SU-DHL-6 (cell line): ENCODE measurements around the gene C10orf71.

ENCODE experiments used
- H2AFZ ChIP-seq: fragments of 200-600 bp; sonication (generic); 2 replicates; pipeline ENCODE4 v1.6.1; 2014; ENCODE audit warnings: low read depth, mild to moderate bottlenecking, moderate library complexity, mixed read lengths, antibody characterized with exemption, low read length; ENCODE audit not compliant: severe bottlenecking
- H3F3A ChIP-seq: fragments of 200-600 bp; shearing (Covaris generic); 2 replicates; pipeline ENCODE4 v1.6.0; 2016; ENCODE audit warnings: antibody characterized with exemption, mild to moderate bottlenecking; ENCODE audit not compliant: insufficient read depth
- H3K27ac ChIP-seq: fragments of 200-600 bp; sonication (generic); 2 replicates; pipeline ENCODE4 v1.5.1; 2016; ENCODE audit warnings: low read depth, mild to moderate bottlenecking, low read length, moderate library complexity, mixed read lengths
- H3K27me3 ChIP-seq: fragments of 200-600 bp; sonication (generic), shearing (Covaris generic); 2 replicates; pipeline ENCODE4 v1.6.0; 2014; ENCODE audit warnings: mild to moderate bottlenecking, low read length
- H3K36me3 ChIP-seq: fragments of 200-600 bp; sonication (generic); 2 replicates; pipeline ENCODE4 v1.6.1; 2014; ENCODE audit warnings: mild to moderate bottlenecking, low read length, mixed read lengths
- H3K4me2 ChIP-seq: fragments of 300-600, 200-600 bp; shearing (Covaris generic), sonication (generic); 2 replicates; pipeline ENCODE4 v1.6.0; 2014; ENCODE audit warnings: low read length, low read depth, mild to moderate bottlenecking; ENCODE audit not compliant: poor library complexity, severe bottlenecking
- H3K4me3 ChIP-seq: fragments of 200-600 bp; sonication (generic); 2 replicates; pipeline ENCODE4 v1.5.1; 2014; ENCODE audit warnings: antibody characterized with exemption, low read length, mild to moderate bottlenecking, mixed read lengths; ENCODE audit not compliant: insufficient read depth, poor library complexity, severe bottlenecking
- H3K79me2 ChIP-seq: fragments of 200-600 bp; sonication (generic); 2 replicates; pipeline ENCODE4 v1.6.1; 2014; ENCODE audit warnings: mild to moderate bottlenecking, low read length, moderate library complexity; ENCODE audit not compliant: insufficient read depth
- H3K9ac ChIP-seq: fragments of 200-600 bp; sonication (generic); 2 replicates; pipeline ENCODE4 v1.7.0; 2014; ENCODE audit warnings: mild to moderate bottlenecking, low read length
- H3K9me2 ChIP-seq: fragments of 200-600 bp; sonication (generic); replicated peaks from 2 replicates; pipeline ENCODE4 v1.6.1; 2014; ENCODE audit warnings: low read length; ENCODE audit not compliant: insufficient read depth
- H3K9me3 ChIP-seq: fragments of 200-600 bp; sonication (generic); 2 replicates; pipeline ENCODE4 v1.6.1; 2014; ENCODE audit warnings: low read length, mixed read lengths; ENCODE audit not compliant: insufficient read depth
- H4K20me1 ChIP-seq: fragments of 200-600 bp; sonication (generic); 2 replicates; pipeline ENCODE4 v1.6.1; 2014; ENCODE audit warnings: low read depth, mild to moderate bottlenecking, antibody characterized with exemption, low read length, moderate library complexity, mixed read lengths
- EZH2phosphoT487 ChIP-seq: fragments of 200-600 bp; sonication (generic), shearing (Covaris generic); conservative IDR thresholded peaks from 2 replicates; pipeline ENCODE4 v1.6.1; 2018; ENCODE audit warnings: mild to moderate bottlenecking, antibody characterized with exemption, low read length, moderate library complexity, mixed read lengths
- TF ChIP-seq, protein P1 (sequence below): fragments of 200-600 bp; sonication (generic); IDR thresholded peaks from one replicate; pipeline ENCODE4 v1.5.1; 2017; ENCODE audit warnings: antibody characterized with exemption, mild to moderate bottlenecking, low read length, moderate library complexity; ENCODE audit not compliant: insufficient read depth, poor library complexity, severe bottlenecking

C10orf71 gene

DNA sequence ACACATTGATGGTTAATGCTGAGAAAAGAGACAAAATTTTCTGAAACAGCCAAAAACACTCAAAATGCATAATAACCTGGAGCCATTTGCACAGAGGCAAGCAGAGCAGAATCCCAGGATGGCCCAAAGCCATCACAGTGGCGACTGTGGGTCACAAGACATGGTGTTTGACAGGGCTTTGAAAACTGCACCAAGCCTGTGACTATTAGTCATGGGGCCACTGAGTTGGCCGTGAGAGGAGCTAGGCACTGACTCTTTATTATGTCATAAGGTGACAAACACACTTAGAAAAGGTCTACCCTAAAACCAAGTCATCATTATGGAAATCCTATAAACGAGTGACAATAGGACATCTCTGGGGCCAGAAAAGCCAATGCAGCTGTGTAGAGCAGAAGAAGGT is 73.0 kb downstream of the C10orf71 start:
- H3K36me3 ChIP-seq: no peaks in the 10 kb centered on the region
- H3K4me3 ChIP-seq: no peak overlapping the region
- H3F3A ChIP-seq: no peaks in the 10 kb centered on the region
- no peak overlapping the region for H3K27ac ChIP-seq
- H4K20me1 ChIP-seq: no peaks in the 10 kb centered on the region
- H3K4me2 ChIP-seq: no peak overlapping the region
- no peaks in the 10 kb centered on the region for H3K9me2 ChIP-seq
- H3K27me3 ChIP-seq: no peaks in the 10 kb centered on the region
- H3K9ac ChIP-seq: no peak overlapping the region
- H3K79me2 ChIP-seq: no peaks in the 10 kb centered on the region
- no peak for TF ChIP-seq EZH2phosphoT487
- TF ChIP-seq, protein P1, sequence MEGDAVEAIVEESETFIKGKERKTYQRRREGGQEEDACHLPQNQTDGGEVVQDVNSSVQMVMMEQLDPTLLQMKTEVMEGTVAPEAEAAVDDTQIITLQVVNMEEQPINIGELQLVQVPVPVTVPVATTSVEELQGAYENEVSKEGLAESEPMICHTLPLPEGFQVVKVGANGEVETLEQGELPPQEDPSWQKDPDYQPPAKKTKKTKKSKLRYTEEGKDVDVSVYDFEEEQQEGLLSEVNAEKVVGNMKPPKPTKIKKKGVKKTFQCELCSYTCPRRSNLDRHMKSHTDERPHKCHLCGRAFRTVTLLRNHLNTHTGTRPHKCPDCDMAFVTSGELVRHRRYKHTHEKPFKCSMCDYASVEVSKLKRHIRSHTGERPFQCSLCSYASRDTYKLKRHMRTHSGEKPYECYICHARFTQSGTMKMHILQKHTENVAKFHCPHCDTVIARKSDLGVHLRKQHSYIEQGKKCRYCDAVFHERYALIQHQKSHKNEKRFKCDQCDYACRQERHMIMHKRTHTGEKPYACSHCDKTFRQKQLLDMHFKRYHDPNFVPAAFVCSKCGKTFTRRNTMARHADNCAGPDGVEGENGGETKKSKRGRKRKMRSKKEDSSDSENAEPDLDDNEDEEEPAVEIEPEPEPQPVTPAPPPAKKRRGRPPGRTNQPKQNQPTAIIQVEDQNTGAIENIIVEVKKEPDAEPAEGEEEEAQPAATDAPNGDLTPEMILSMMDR: no peak
- H3K9me3 ChIP-seq: no peaks in the 10 kb centered on the region
- H2AFZ ChIP-seq: no peak overlapping the region

- Histone ChIP-seq H3K4me2 (no peak overlapping the region), H3F3A (no peaks in the 10 kb centered on the region), H3K27ac (no peak overlapping the region), H3K79me2 (no peaks in the 10 kb centered on the region), H3K9me2 (no peaks in the 10 kb centered on the region), H4K20me1 (no peaks in the 10 kb centered on the region), H3K4me3 (no peak overlapping the region), H3K9me3 (no peaks in the 10 kb centered on the region), H3K27me3 (no peaks in the 10 kb centered on the region), H3K9ac (no peak overlapping the region), H3K36me3 (no peaks in the 10 kb centered on the region), H2AFZ (no peak overlapping the region)
- TF ChIP-seq EZH2phosphoT487: no peak
- TF ChIP-seq, protein P1: no peak
Observed at GRCh38 chr10:49373361-49373760, 74.4 kb downstream of the C10orf71 start.

DNA sequence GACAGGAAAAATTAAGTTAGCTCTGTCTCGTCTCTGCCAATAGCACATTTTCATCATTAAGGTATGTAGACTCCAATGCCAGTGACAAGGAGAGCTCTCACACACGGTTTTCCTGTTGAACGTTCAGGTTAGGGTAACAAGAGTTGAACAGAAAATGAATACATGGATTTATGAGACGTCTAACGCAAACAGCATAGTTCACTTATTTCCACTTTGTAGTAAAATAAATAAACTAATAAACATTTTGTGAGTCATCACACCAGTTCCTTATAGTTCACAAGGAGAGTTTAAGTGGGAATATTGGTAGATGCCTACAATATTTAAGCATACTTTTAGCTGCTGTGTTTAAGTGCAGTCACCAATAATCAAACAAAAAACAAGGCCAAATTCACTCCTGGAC is 75.8 kb downstream of the C10orf71 start:
- Histone ChIP-seq H3K36me3 (no peaks in the 10 kb centered on the region), H3K9ac (no peak overlapping the region), H3K9me2 (no peaks in the 10 kb centered on the region), H3F3A (no peaks in the 10 kb centered on the region), H3K4me3 (no peak overlapping the region), H3K27ac (no peak overlapping the region), H3K27me3 (no peaks in the 10 kb centered on the region), H4K20me1 (no peaks in the 10 kb centered on the region), H2AFZ (no peak overlapping the region), H3K9me3 (no peaks in the 10 kb centered on the region), H3K4me2 (no peak overlapping the region), H3K79me2 (no peaks in the 10 kb centered on the region)
- no peak for TF ChIP-seq EZH2phosphoT487
- TF ChIP-seq, protein P1: no peak
